Suprapubic skin (tissue), 4 donors: ENCODE data around the gene HENMT1. TPM values are rescaled to one million over a fixed set of nuclear protein-coding genes. Genes with fewer than 3 reads are reported as not detected.
"Not testable (repeated sequence)": the region's sequence is repeated elsewhere in the genome, so short reads cannot be mapped to it uniquely, and the experiment has no call there.

Source experiments
- DNase-seq, 2 donors: peaks; one replicate each; pipeline ENCODE4 v3.0.0-alpha.2; 2019; ENCODE audit warnings: low spot score in 2 of 2
- H3K27ac ChIP-seq: fragments of 200-600 bp; sonication (generic); one replicate; pipeline ENCODE4 v1.5.1; 2019
- H3K27me3 ChIP-seq: fragments of 200-600 bp; sonication (generic); one replicate; pipeline ENCODE4 v1.5.1; 2019
- H3K36me3 ChIP-seq: fragments of 200-600 bp; sonication (generic); one replicate; pipeline ENCODE4 v1.5.1; 2019
- H3K4me1 ChIP-seq: fragments of 200-600 bp; sonication (generic); one replicate; pipeline ENCODE4 v1.5.1; 2019
- H3K4me3 ChIP-seq: fragments of 200-600 bp; sonication (generic); one replicate; pipeline ENCODE4 v1.5.1; 2019; ENCODE audit warnings: mild to moderate bottlenecking
- H3K9me3 ChIP-seq: fragments of 200-600 bp; sonication (generic); one replicate; pipeline ENCODE4 v1.5.1; 2019
- CTCF ChIP-seq, 2 donors: fragments of 200-600 bp in 1 of 2; fragments of 450-650 bp in 1 of 2; sonication (generic) in 1 of 2; IDR thresholded peaks; one replicate each; pipeline ENCODE4 v1.5.1; 2016 to 2019; ENCODE audit warnings: antibody characterized with exemption in 2 of 2, mild to moderate bottlenecking in 1 of 2, moderate library complexity in 1 of 2
- EP300 ChIP-seq: sonication (generic); formaldehyde crosslinking; IDR thresholded peaks from one replicate; pipeline ENCODE4 v1.6.1; 2017; ENCODE audit warnings: antibody characterized with exemption
- POLR2A ChIP-seq, 2 donors: fragments of 450-650 bp; IDR thresholded peaks; one replicate each; pipeline ENCODE4 v1.6.1; 2017; ENCODE audit warnings: antibody characterized with exemption in 2 of 2, mild to moderate bottlenecking in 2 of 2, moderate library complexity in 2 of 2
- POLR2AphosphoS5 ChIP-seq, 3 donors: sonication (generic); formaldehyde crosslinking; IDR thresholded peaks; one replicate each; pipeline ENCODE4 v1.6.1; 2017; ENCODE audit warnings: antibody characterized with exemption in 3 of 3
- WGBS: methylation state at CpG from one replicate; pipeline ENCODE4 v1.1.5; 2018; 5-methylcytosine and 5-hydroxymethylcytosine counted together
- total RNA-seq, 4 donors: library from RNA; depleted of rRNA; stranded (reverse); fragments of >200 nt; gene quantifications; one replicate each; pipeline ENCODE4 v1.1.0, GENCODE V29; 2016

The HENMT1 gene
- total RNA-seq, 4 donors from 2014 or later, result 1.8 to 4.6 (median 2.4) TPM

GRCh38 chr1:108668777-108669176 is 7.9 kb upstream of the HENMT1 start:
- no peak overlapping the region for H3K27ac ChIP-seq
- TF ChIP-seq CTCF (IDR thresholded peaks at IDR 0.05) (no peak), POLR2A (IDR thresholded peaks at IDR 0.05) (no peak), POLR2AphosphoS5 (IDR thresholded peaks at IDR 0.05) (no peak), EP300 (no peak)
- peaks cover 4% of the 10 kb centered on the region for H3K27me3 ChIP-seq
- H3K4me3 ChIP-seq, result no peak overlapping the region
- H3K4me1 ChIP-seq, result no peaks in the 10 kb centered on the region
- H3K36me3 ChIP-seq, result no peaks in the 10 kb centered on the region
- no peaks in the 10 kb centered on the region for H3K9me3 ChIP-seq
- no peak for DNase-seq

- 100% methylated on average over 1 of the region's 28 CpGs for WGBS
- H3K36me3 ChIP-seq, H3K4me3 ChIP-seq, H3K4me1 ChIP-seq, H3K27me3 ChIP-seq, H3K9me3 ChIP-seq, DNase-seq, H3K27ac ChIP-seq: not testable (repeated sequence)
These were observed 6.5 kb upstream of the HENMT1 start for GRCh38 chr1:108667422-108667821.

- Histone ChIP-seq H3K9me3 (no peaks in the 10 kb centered on the region), H3K27me3 (no peaks in the 10 kb centered on the region), H3K36me3 (no peaks in the 10 kb centered on the region), H3K4me3 (no peak overlapping the region), H3K27ac (no peak overlapping the region), H3K4me1 (peaks cover 8% of the 10 kb centered on the region)
- WGBS, result 70% methylated on average over 1 of the region's 1 CpG
- DNase-seq, result no peak
- TF ChIP-seq EP300, result no peak
- TF ChIP-seq CTCF (IDR thresholded peaks at IDR 0.05), result no peak
- TF ChIP-seq POLR2A (IDR thresholded peaks at IDR 0.05), result no peak
- TF ChIP-seq POLR2AphosphoS5 (IDR thresholded peaks at IDR 0.05), result no peak
These were observed 4.9 kb upstream of the HENMT1 start for GRCh38 chr1:108665771-108666170.

- peaks cover 8% of the 10 kb centered on the region for H3K4me1 ChIP-seq
- H3K27me3 ChIP-seq, result no peaks in the 10 kb centered on the region
- H3K27ac ChIP-seq, result no peak overlapping the region
- H3K36me3 ChIP-seq, result no peaks in the 10 kb centered on the region
- H3K4me3 ChIP-seq, result no peak overlapping the region
- TF ChIP-seq CTCF (IDR thresholded peaks at IDR 0.05), result no peak
- no peak for TF ChIP-seq EP300
- TF ChIP-seq POLR2AphosphoS5 (IDR thresholded peaks at IDR 0.05), result no peak
- TF ChIP-seq POLR2A (IDR thresholded peaks at IDR 0.05), result no peak
- no peak for DNase-seq
- no peaks in the 10 kb centered on the region for H3K9me3 ChIP-seq
- 73% methylated on average over 2 of the region's 2 CpGs for WGBS
These were observed 4.2 kb upstream of the HENMT1 start for GRCh38 chr1:108665067-108665466.

- WGBS, result 84% methylated on average over 6 of the region's 6 CpGs
- no peak for DNase-seq
- TF ChIP-seq CTCF (IDR thresholded peaks at IDR 0.05) (no peak), EP300 (no peak), POLR2AphosphoS5 (IDR thresholded peaks at IDR 0.05) (no peak), POLR2A (IDR thresholded peaks at IDR 0.05) (no peak)
These were observed 3.6 kb upstream of the HENMT1 start for GRCh38 chr1:108664481-108664880.

GRCh38 chr1:108663074-108663473 is 2.2 kb upstream of the HENMT1 start:
- DNase-seq, result no peak
- Histone ChIP-seq H3K27ac (no peak overlapping the region), H3K9me3 (no peaks in the 10 kb centered on the region), H3K4me1 (peaks cover 8% of the 10 kb centered on the region), H3K36me3 (no peaks in the 10 kb centered on the region), H3K27me3 (no peaks in the 10 kb centered on the region), H3K4me3 (no peak overlapping the region)
- TF ChIP-seq EP300, result no peak
- TF ChIP-seq POLR2A (IDR thresholded peaks at IDR 0.05), result no peak
- no peak for TF ChIP-seq POLR2AphosphoS5 (IDR thresholded peaks at IDR 0.05)
- TF ChIP-seq CTCF (IDR thresholded peaks at IDR 0.05), result no peak
- WGBS, result 71% methylated on average over 2 of the region's 2 CpGs

More at GRCh38 chr1:108664481-108664880, 3.6 kb upstream of the HENMT1 start:
- H3K27ac ChIP-seq, result no peak overlapping the region
- H3K4me1 ChIP-seq, result peaks cover 8% of the 10 kb centered on the region
- H3K27me3 ChIP-seq, result no peaks in the 10 kb centered on the region
- H3K4me3 ChIP-seq, result no peak overlapping the region
- no peaks in the 10 kb centered on the region for H3K36me3 ChIP-seq
- H3K9me3 ChIP-seq, result no peaks in the 10 kb centered on the region
